ENCODE data around the gene RTN1.

Gene RTN1

DNA sequence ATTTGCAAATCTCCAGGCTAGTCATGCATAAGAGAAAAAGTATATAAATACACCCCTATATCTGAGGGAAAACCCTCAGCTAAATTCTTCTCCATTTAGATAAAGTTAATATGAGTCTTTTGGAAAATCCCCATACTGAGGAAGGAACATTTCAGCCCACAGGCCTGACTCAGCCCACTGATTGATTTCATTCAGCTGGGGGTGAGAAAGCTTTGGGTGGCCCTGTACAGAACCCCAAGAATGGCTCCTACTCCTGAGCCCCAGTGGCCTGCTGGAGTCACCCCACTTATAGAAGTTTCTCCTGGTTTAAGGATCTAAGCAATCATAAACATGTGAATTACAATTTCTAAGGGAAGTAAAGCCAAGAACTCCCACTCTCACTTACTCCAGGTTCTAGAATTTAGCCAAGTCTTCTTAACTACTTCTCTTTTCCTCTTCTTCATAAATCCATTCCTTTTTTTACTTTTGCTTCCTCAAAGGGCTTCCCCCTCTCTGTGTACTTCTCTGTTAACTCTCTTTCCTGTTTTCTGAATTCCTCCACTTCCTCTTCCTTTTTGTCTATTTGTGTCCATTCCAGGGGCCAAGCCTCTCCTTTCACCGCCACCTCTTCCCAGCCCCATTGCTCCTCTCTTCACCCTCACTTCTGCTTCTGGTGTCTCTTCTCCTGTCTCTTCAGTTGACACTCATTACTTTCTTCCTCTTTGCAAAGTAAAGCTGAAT lies 21.0 kb downstream of the RTN1 start:
- no peak for DNase-seq

DNA sequence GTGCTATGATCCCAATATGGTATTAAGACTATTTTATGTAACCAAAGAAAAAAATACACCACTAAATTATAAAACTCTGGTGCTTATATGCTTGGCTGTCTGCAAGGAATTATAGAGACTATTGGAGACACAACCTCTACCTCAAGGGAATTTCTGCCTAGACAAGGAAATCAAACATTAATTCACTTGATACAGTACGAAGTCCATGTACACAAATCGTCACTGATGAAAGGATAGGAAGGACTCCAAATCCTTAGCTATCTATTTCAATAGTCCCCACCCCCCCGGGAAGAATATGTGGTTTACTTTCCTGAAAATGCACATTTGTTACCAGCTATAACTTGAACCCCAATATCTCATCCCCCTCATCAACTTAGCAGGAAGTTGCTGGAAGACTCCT lies 21.9 kb downstream of the RTN1 start:
- DNase-seq = no peak

- no peak for DNase-seq
Measured at GRCh38 chr14:59847711-59848110, 22.9 kb downstream of the RTN1 start.

DNA sequence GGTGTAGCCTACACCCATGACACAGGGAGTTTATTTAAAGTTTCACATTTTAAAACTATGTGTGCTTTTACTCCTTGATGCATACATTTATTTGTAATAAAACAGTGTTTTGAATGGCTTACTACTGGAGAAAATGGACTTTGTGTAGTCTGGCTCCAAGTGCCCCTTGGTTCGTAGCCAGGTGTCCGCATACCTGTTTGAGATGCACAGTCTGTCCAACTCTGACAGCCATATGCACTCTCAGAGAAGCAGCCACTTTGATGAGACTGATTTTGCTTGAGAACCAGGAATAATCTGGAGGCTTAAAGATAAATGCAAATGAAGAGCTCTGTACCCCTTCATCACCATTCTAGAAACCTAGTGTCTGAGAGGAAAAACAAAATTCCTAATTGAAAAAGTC lies 24.0 kb downstream of the RTN1 start:
- DNase-seq = no peak

- DNase-seq = no peak
Measured at GRCh38 chr14:59845245-59845644, 25.3 kb downstream of the RTN1 start.

DNA sequence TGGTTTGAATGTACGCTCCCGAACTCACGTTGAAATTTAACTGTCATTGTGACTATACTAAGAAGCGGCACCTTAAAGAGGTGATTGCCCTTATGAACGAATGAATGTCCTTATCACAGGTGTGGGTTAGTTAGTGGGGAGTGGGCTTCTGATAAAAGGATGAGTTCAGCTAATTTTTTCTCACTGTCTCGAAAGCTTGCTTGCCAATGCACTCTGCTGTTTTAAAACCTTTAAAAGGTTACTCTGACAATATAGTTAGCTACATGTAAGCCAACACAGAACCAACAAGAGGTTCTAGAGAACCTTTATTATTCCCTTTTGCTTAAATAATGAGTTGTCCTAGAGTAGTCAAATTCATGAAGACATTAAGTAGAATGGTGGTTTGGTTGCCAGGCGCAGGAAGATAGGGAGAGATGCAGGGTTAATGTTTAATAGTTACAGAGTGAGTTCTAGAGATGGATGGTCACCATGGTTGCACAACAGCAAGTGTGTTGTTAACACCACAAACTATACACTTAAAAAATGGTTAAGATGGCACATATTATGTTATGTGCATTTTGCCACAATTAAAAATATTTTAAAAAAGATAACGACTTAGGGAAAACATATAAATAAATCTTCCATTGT lies 26.3 kb downstream of the RTN1 start:
- DNase-seq = no peak

DNA sequence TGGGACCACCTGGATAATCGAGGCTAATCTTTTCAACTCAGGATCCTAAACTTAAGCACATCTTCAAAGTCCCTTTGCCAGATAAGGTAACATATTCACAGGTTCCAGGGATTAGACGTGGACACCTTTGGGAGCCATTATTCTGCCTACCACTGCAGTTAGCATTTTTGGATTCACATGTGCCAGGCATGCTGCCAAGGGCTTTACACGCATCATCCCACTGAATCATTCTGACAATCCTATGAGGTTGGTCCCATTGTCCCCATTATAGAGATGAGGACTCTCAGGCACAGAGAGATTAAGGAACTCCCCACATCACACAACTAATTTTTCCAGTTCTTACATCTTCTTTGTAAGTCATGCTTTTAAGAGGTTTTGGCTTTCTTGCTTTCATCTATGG lies 34.5 kb downstream of the RTN1 start:
- no peak for DNase-seq

GRCh38 chr14:59832653-59833294 lies 37.8 kb downstream of the RTN1 start:
- DNase-seq = no peak

- DNase-seq = no peak
Measured at GRCh38 chr14:59831121-59831730, 39.4 kb downstream of the RTN1 start.

DNA sequence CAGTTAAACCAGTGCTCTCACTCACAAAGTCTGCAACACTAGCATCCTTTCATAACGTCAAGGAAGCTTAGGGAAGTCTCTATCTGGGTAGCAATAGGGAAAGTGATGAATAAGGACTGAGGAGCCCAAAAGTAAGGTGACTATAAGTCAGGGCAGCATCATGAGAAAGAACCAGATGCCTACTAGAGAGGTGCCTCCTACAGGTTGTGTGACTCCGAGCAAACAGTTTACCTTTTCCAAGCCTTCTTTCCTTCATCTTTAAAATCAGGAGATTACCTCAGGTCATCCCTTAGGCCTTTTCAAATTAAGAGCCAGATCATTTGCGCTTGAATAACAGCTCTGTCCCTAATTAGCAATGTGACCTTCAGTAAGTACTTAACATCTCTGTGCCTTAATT lies 40.2 kb downstream of the RTN1 start:
- DNase-seq = no peak

- no peak for DNase-seq
Measured at GRCh38 chr14:59829469-59830337, 40.9 kb downstream of the RTN1 start.

GRCh38 chr14:59828276-59828675 lies 42.3 kb downstream of the RTN1 start:
- no peak for DNase-seq

- no peak for DNase-seq
Measured at GRCh38 chr14:59827401-59827800, 43.2 kb downstream of the RTN1 start.

GRCh38 chr14:59826150-59826549 lies 44.4 kb downstream of the RTN1 start:
- DNase-seq = no peak

DNA sequence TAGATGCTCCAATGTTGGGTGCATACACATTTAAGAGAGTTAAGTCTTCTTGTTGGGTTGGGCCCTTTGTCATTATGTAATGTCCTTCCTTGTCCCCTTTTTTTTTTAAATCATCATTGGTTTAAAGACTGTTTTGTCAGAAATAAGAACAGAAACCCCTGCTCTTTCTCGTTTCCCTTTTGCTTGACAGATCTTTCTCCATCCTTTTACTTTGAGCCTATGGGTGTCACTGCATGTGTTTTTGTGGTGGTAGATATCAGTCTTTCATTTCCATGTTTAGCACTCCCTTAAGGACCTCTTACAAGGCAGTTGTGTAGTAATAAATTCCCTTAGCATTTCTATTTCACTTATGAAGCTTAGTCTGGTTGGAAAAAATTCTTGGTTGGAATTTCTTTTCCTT lies 47.4 kb downstream of the RTN1 start:
- DNase-seq = no peak

DNA sequence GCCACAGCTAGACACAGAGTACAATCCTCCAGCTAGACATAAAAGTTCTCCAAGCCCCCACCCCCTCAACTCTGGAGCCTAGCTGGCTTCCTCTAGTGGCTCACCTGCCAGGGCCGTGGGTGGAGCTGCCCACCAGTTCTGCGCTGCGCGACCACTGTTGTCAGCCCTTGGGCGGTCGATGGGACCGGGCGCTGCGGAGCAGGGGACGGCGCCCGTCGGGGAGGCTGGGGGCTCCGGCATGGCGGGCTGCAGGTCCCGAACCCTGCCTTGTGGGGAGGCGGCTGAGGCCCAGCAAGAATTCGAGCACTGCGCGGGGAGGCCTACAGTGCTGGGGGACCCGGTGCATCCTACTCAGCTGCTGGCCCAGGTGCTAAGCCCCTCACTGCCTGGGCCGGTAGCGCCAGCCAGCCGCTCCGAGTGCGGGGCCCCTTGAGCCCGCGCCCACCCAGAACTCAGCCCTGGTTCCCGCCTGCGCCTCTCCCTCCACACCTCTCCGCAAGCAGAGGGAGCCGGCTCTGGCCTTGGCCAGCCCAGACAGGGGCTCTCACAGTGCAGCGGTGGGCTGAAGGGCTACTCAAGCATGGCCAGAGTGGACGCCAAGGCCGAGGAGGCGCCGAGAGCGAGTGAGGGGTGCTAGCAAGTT lies 51.0 kb downstream of the RTN1 start:
- no peak for DNase-seq

GRCh38 chr14:59816941-59817340 lies 53.6 kb downstream of the RTN1 start:
- DNase-seq = no peak

- no peak for DNase-seq
Measured at GRCh38 chr14:59814988-59815387, 55.6 kb downstream of the RTN1 start.

GRCh38 chr14:59811815-59812214 lies 58.8 kb downstream of the RTN1 start:
- DNase-seq = no peak

- DNase-seq = no peak
Measured at GRCh38 chr14:59811073-59811472, 59.5 kb downstream of the RTN1 start.

- no peak for DNase-seq
Measured at GRCh38 chr14:59803052-59803540, 67.5 kb downstream of the RTN1 start.

DNA sequence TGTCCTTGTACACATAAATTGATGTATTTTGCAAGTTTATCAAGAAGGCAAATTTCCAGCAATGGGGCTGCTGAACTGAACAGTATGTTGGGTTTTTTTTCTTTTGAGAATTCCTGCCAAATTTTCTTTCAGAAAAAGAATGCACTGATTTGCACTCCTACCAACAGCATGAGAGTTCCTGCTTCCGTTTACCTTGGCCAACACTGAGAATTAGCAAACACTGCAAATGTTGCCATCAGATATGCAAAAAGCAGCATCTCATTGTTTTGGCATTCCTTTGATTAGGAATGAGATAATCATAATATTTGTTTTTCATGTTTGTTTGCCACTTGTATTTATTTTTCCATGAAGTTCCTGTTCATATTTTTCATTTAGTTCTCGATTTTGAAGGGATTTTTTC lies 82.4 kb downstream of the RTN1 start:
- no peak for DNase-seq
